Common myeloid progenitor, CD34-positive (primary cell): ENCODE results near the gene STPG3.
"Not testable (repeated sequence)": the region's sequence is repeated elsewhere in the genome, so short reads cannot be mapped to it uniquely, and the experiment has no call there.

ENCODE experiments used
- CTCF ChIA-PET: fragments of 350-600 bp; sonication (Branson Sonifier 250); formaldehyde crosslinking; loops from one replicate; lab custom pipeline; 2021; ENCODE audit warnings: antibody characterized with exemption; lab: Charles Lee
- POLR2A ChIA-PET: fragments of 350-600 bp; sonication (Branson Sonifier 250); formaldehyde crosslinking; loops from one replicate; lab custom pipeline; 2021; ENCODE audit warnings: antibody characterized with exemption; lab: Charles Lee
- DNase-seq, 3 donors: peaks; one replicate each; pipeline versions ENCODE4 v3.0.0 to v3.0.0-alpha.2; 2013
- H3K27ac ChIP-seq, 2 experiments: 1 replicate in 1 of 2; 2 replicates in 1 of 2; pipeline ENCODE4 v1.7.0; 2013; ENCODE audit warnings: inconsistent platforms in 2 of 2, low read length in 2 of 2, mild to moderate bottlenecking in 2 of 2, low read depth in 1 of 2, moderate library complexity in 1 of 2; ENCODE audit not compliant: severe bottlenecking in 2 of 2, insufficient read depth in 1 of 2, poor library complexity in 1 of 2
- H3K27me3 ChIP-seq, 5 experiments: replicated peaks in 2 of 5; 1 replicate in 3 of 5; 2 replicates in 2 of 5; pipeline versions ENCODE4 v1.6.1 to v1.7.0; 2013; ENCODE audit warnings: low read length in 4 of 5, mild to moderate bottlenecking in 2 of 5, moderate library complexity in 2 of 5, inconsistent platforms in 1 of 5; ENCODE audit not compliant: insufficient read depth in 5 of 5, control insufficient read depth in 4 of 5
- H3K36me3 ChIP-seq, 4 experiments: 1 replicate in 2 of 4; 2 replicates in 2 of 4; pipeline versions ENCODE4 v1.6.1 to v1.7.0; 2013; ENCODE audit warnings: low read length in 3 of 4, control low read depth in 1 of 4, mild to moderate bottlenecking in 1 of 4; ENCODE audit not compliant: control insufficient read depth in 4 of 4, insufficient read depth in 4 of 4
- H3K4me1 ChIP-seq, 4 experiments: 1 replicate in 3 of 4; 2 replicates in 1 of 4; pipeline versions ENCODE4 v1.6.1 to v1.7.1; 2013; ENCODE audit warnings: low read length in 3 of 4, mild to moderate bottlenecking in 3 of 4, control low read depth in 1 of 4, inconsistent platforms in 1 of 4, moderate library complexity in 1 of 4; ENCODE audit not compliant: control insufficient read depth in 4 of 4, insufficient read depth in 4 of 4; ENCODE audit errors: control extremely low read depth in 1 of 4
- H3K4me3 ChIP-seq, 7 experiments: 1 replicate in 4 of 7; 2 replicates in 3 of 7; pipeline versions ENCODE4 v1.5.1 to v1.7.0; 2013; ENCODE audit warnings: mild to moderate bottlenecking in 7 of 7, low read length in 6 of 7, moderate library complexity in 6 of 7, inconsistent platforms in 2 of 7, low read depth in 2 of 7, control low read depth in 1 of 7; ENCODE audit not compliant: insufficient read depth in 4 of 7, control insufficient read depth in 1 of 7; ENCODE audit errors: extremely low read depth in 1 of 7
- H3K9me3 ChIP-seq, 5 experiments: 1 replicate in 4 of 5; 2 replicates in 1 of 5; pipeline versions ENCODE4 v1.6.1 to v1.7.1; 2013; ENCODE audit warnings: low read length in 4 of 5, mild to moderate bottlenecking in 2 of 5, inconsistent platforms in 1 of 5, low read depth in 1 of 5, moderate library complexity in 1 of 5; ENCODE audit not compliant: control insufficient read depth in 4 of 5, insufficient read depth in 2 of 5; ENCODE audit errors: control extremely low read depth in 1 of 5
- WGBS: methylation state at CpG from one replicate; pipeline ENCODE4 v1.1.5; 2013; ENCODE audit not compliant: insufficient coverage; 5-methylcytosine and 5-hydroxymethylcytosine counted together

Gene STPG3

GRCh38 chr9:137242269-137243203 is 8.6 kb upstream of the STPG3 start:
- Histone ChIP-seq H3K9me3 (no peaks in the 10 kb centered on the region), H3K27me3 (no peaks in the 10 kb centered on the region), H3K4me1 (peaks cover 3 to 49% (median 39%) of the 10 kb centered on the region in 4 experiments), H3K36me3 (peaks cover 0 to 24% (median 17%) of the 10 kb centered on the region in 4 experiments), H3K27ac (peak overlapping the region; percentile 33 to 83), H3K4me3 (peak overlapping the region; percentile 56 to 87 (median 78))
- DNase-seq, result no peak
- ChIA-PET POLR2A (interaction anchor here (1.4 kb wide), 1 partner anchor 13 kb away, joined by 6 read pairs; the partner anchor contains the start of gene NELFB), CTCF (interaction anchor here (0.8 to 1.6 kb wide), 5 partner anchors 12 to 54 kb away, joined by 3 to 8 read pairs (median 4); partner anchors contain the start of genes ANAPC2, NELFB and SSNA1)
- WGBS, result 91% methylated on average over 30 of the region's 36 CpGs

DNA sequence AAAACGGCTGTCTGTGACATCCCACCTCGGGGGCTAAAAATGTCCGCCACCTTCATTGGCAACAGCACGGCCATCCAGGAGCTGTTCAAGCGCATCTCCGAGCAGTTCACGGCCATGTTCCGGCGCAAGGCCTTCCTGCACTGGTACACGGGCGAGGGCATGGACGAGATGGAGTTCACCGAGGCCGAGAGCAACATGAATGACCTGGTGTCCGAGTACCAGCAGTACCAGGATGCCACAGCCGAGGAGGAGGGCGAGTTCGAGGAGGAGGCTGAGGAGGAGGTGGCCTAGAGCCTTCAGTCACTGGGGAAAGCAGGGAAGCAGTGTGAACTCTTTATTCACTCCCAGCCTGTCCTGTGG is 7.8 kb upstream of the STPG3 start:
- not testable (repeated sequence) for H3K27me3 ChIP-seq, H3K4me3 ChIP-seq, H3K9me3 ChIP-seq, DNase-seq, H3K27ac ChIP-seq
- peaks cover 3 to 42% (median 37%) of the 10 kb centered on the region in 4 experiments for H3K4me1 ChIP-seq
- WGBS, result 98% methylated on average over 7 of the region's 18 CpGs
- ChIA-PET CTCF (interaction anchor here (1.4 to 1.6 kb wide), 3 partner anchors 11 to 55 kb away, joined by 3 to 8 read pairs (median 4); partner anchors contain the start of genes ANAPC2, NELFB and SSNA1), POLR2A (interaction anchor here (1.4 kb wide), 1 partner anchor 12 kb away, joined by 6 read pairs; the partner anchor contains the start of gene NELFB)
- H3K36me3 ChIP-seq, result peaks cover 0 to 24% (median 17%) of the 10 kb centered on the region in 4 experiments

GRCh38 chr9:137243626-137244485 is 7.2 kb upstream of the STPG3 start:
- ChIA-PET CTCF (interaction anchor here (0.6 to 2.4 kb wide), 4 partner anchors 10 to 221 kb away, joined by 3 to 10 read pairs (median 4); partner anchors contain the start of genes ANAPC2 and SSNA1), POLR2A (interaction anchor here (1.6 kb wide), 1 partner anchor 10 kb away, joined by 8 read pairs; the partner anchor contains the start of gene NELFB)
- H3K4me3 ChIP-seq, result no peak overlapping the region
- no peaks in the 10 kb centered on the region for H3K9me3 ChIP-seq
- 91% methylated on average over 13 of the region's 15 CpGs for WGBS
- peaks cover 3 to 36% (median 33%) of the 10 kb centered on the region in 4 experiments for H3K4me1 ChIP-seq
- DNase-seq, result peak in 1 of 3 donors; percentile 19
- no peaks in the 10 kb centered on the region for H3K27me3 ChIP-seq
- H3K36me3 ChIP-seq, result peaks cover 0 to 24% (median 17%) of the 10 kb centered on the region in 4 experiments
- no peak overlapping the region for H3K27ac ChIP-seq

DNA sequence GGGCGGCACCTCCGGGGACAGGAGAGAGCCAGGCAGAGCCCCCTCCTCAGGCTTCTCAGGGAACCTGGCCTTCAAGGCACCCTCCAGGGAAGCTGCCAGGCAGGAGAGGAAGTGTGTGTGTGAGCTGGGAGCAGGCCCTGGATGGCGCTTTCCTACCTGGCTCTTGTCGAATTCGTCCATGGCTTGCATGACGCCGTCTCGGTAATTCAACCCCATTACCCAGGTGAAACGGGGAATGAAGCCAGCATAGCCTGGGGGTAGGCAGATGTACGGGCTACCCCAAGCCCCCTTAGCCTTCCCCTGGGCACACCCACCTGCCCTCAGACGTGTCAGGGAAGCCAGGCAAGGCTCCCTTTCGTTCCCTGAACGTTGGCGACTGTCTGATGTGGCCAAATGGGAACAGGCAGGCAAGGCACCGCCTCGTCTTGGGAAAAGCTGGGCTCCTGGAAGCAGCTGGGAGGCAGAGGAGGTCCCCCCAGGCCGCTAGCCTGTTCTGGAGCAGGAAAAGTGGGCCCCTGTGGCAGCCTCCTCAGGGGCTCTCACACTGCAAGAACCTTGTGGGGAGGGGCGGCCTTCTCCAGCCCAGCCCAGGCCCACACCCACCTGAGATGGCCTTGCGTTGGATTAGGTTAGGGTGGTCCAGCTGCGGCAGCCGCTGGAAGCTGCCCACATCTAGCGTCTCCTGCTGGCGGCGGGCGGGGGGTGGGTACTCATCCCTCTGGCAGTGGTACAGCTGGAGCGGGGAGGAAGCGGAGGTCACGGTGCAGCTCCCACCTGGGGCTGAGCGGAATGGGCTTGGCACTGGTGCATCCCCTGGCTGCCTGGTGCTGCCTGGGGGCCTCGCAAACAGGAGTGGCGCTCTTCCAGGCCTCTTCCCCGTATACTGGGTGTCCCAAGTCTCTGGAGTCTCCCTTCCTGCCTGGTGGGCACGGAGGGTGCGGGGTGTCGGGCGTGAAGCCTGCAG is 6.3 kb upstream of the STPG3 start:
- Histone ChIP-seq H3K27me3 (no peaks in the 10 kb centered on the region), H3K4me1 (peaks cover 3 to 28% (median 26%) of the 10 kb centered on the region in 4 experiments), H3K27ac (no peak overlapping the region), H3K36me3 (peaks cover 0 to 24% (median 17%) of the 10 kb centered on the region in 4 experiments), H3K4me3 (no peak overlapping the region), H3K9me3 (no peaks in the 10 kb centered on the region)
- POLR2A ChIA-PET, result interaction anchor here (1.6 kb wide), 1 partner anchor 9 kb away, joined by 8 read pairs; the partner anchor contains the start of gene NELFB
- CTCF ChIA-PET, result interaction anchor here (0.6 to 2.4 kb wide), 3 partner anchors 9 to 220 kb away, joined by 3 to 10 read pairs (median 3); no protein-coding TSS in a partner anchor
- WGBS, result 92% methylated on average over 33 of the region's 36 CpGs
- no peak for DNase-seq

GRCh38 chr9:137245450-137246421 is 5.3 kb upstream of the STPG3 start:
- 98% methylated on average over 23 of the region's 25 CpGs for WGBS
- ChIA-PET POLR2A (interaction anchor here (1.6 kb wide), 1 partner anchor 8 kb away, joined by 8 read pairs; the partner anchor contains the start of gene NELFB), CTCF (interaction anchor here (2.4 kb wide), 1 partner anchor 8 kb away, joined by 10 read pairs; no protein-coding TSS in a partner anchor)

More at GRCh38 chr9:137245450-137246421, 5.3 kb upstream of the STPG3 start:
- Histone ChIP-seq H3K9me3 (no peaks in the 10 kb centered on the region), H3K27ac (no peak overlapping the region), H3K4me1 (peaks cover 3 to 27% (median 19%) of the 10 kb centered on the region in 4 experiments), H3K4me3 (no peak overlapping the region), H3K36me3 (peaks cover 0 to 24% (median 17%) of the 10 kb centered on the region in 4 experiments), H3K27me3 (no peaks in the 10 kb centered on the region)
- DNase-seq, result no peak
